Panc1 (cell line): ENCODE results near the gene PTPRA.

Experiments used
- POLR2AphosphoS5 ChIP-seq: IDR thresholded peaks from 2 replicates; pipeline ENCODE4 v1.6.1; 2012; ENCODE audit warnings: mild to moderate bottlenecking, low read depth, low read length, moderate library complexity
- TF ChIP-seq, protein P1 (sequence below): fragments of 450-650 bp; IDR thresholded peaks from 2 replicates; pipeline ENCODE4 v1.5.1; 2017; ENCODE audit warnings: mild to moderate bottlenecking

DNA sequence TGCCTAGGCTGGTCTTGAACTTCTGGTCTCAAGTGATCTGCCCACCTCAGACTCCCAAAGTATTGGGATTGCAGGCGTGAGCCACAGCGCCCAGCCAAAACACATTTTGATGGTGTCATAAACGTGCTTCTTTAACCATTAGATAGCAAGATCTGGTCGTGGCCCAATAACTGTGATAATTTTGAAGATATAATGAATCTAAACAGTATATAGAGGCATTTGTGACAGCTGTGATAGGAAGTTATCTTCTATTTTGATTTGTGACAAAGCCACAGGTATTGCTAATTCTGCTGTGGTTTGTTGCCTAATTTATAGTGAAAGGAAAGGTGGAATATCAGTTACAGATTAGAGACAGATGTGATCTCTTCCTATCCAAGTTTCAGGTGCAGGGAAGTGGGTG, 197.4 kb downstream of the PTPRA start:
- TF ChIP-seq, protein P1, sequence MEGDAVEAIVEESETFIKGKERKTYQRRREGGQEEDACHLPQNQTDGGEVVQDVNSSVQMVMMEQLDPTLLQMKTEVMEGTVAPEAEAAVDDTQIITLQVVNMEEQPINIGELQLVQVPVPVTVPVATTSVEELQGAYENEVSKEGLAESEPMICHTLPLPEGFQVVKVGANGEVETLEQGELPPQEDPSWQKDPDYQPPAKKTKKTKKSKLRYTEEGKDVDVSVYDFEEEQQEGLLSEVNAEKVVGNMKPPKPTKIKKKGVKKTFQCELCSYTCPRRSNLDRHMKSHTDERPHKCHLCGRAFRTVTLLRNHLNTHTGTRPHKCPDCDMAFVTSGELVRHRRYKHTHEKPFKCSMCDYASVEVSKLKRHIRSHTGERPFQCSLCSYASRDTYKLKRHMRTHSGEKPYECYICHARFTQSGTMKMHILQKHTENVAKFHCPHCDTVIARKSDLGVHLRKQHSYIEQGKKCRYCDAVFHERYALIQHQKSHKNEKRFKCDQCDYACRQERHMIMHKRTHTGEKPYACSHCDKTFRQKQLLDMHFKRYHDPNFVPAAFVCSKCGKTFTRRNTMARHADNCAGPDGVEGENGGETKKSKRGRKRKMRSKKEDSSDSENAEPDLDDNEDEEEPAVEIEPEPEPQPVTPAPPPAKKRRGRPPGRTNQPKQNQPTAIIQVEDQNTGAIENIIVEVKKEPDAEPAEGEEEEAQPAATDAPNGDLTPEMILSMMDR = no peak
- TF ChIP-seq POLR2AphosphoS5 = no peak
